Heart left ventricle (tissue), 13 donors: ENCODE data around the gene PIK3C2G.

ENCODE experiments used
- POLR2A ChIP-seq, 2 donors: fragments of 450-650 bp; IDR thresholded peaks; one replicate each; pipeline ENCODE4 v1.6.1; 2017; ENCODE audit warnings: antibody characterized with exemption in 2 of 2, mild to moderate bottlenecking in 2 of 2, moderate library complexity in 2 of 2
- TF ChIP-seq, protein P1 (sequence below), 12 donors: fragments of 200-600 bp; sonication (generic) in 4 of 12; IDR thresholded peaks; one replicate each; pipeline versions ENCODE4 v1.5.0 to v1.8.0; 2018 to 2022; ENCODE audit warnings: antibody characterized with exemption in 12 of 12, mild to moderate bottlenecking in 5 of 12
- donor health status: ischemic (EF 13 %, LVEDD 7.1; RV severe dilation, severe dysfunction).
- donor health status: DM: no; HTN: yes; CAD: no.
- donor health status: DM: no; HTN: no; CAD: no.
- donor health status: ischemic (EF 25% LVEDD 6.9; RV normal size, moderate dysfunction).
- donor health status: ischemic (EF 25% LVEDD 5.7; RV mildly dilated, moderate dysfunction).
- donor health status: ischemic (EF 35%, LVEDD 5.7; RV mildly dilated, moderate dysfunction).
- donor health status: nonischemic (EF 11% LVEDD 7.7; RV severe dilation, severe dysfunction).
- donor health status: DM: yes; HTN: yes; CAD: no.
- donor health status: PGD.
- donor health status: ischemic (EF 29% LVEDD 5.4; RV normal size, mild dysfunction).
- donor health status: nonischemic (EF 23%, LVEDD 6.1; RV moderate dilation, normal function).

DNA sequence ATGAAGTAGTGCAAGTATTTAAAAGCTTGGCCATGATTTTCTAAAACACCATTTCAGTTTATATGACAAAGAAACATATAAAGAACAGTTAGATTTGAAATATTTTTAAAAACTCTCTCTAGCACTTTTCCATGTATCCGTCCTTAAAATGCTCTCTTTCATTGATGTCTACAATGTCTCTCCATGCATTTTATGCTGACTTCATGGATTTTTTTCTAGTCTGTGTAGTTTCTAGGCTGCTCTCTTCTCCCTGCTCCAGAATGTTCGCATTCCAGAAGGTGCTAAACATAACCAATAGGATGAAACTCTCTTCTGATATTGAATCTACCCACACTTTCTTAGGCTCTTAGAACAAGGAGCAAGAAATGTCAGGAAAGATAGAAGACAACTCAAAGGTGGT is 351.7 kb downstream of the PIK3C2G start:
- TF ChIP-seq, protein P1, sequence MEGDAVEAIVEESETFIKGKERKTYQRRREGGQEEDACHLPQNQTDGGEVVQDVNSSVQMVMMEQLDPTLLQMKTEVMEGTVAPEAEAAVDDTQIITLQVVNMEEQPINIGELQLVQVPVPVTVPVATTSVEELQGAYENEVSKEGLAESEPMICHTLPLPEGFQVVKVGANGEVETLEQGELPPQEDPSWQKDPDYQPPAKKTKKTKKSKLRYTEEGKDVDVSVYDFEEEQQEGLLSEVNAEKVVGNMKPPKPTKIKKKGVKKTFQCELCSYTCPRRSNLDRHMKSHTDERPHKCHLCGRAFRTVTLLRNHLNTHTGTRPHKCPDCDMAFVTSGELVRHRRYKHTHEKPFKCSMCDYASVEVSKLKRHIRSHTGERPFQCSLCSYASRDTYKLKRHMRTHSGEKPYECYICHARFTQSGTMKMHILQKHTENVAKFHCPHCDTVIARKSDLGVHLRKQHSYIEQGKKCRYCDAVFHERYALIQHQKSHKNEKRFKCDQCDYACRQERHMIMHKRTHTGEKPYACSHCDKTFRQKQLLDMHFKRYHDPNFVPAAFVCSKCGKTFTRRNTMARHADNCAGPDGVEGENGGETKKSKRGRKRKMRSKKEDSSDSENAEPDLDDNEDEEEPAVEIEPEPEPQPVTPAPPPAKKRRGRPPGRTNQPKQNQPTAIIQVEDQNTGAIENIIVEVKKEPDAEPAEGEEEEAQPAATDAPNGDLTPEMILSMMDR (IDR thresholded peaks at IDR 0.05), result no peak
- no peak for TF ChIP-seq POLR2A (IDR thresholded peaks at IDR 0.05)
